CD4-positive, alpha-beta T cell treated with Interleukin-10 for 1 hour (primary cell): ENCODE measurements around the gene SYCN.

ENCODE experiments used
- DNase-seq: peaks from one replicate; pipeline ENCODE4 v3.0.0-alpha.2; 2020

Gene SYCN

DNA sequence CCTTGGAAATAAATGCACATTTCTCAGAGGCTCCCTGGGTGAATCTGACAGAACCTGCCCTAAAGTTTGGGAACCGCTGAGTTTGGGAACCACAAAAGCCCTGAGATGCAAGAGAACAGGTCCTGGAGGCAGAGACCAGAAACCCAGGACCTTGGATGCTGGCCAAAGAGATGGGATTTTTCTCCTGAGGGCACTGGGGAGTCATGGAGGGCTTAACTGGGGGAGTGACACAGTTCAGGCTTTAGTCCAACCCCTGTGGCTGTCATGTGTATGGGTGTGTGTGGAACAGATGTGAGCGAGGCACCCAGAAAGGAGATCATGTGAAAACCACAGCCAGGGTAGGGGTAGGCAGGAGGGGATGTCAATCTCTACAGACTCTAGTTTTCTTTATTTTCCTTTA is 11.2 kb downstream of the SYCN start:
- DNase-seq = no peak

DNA sequence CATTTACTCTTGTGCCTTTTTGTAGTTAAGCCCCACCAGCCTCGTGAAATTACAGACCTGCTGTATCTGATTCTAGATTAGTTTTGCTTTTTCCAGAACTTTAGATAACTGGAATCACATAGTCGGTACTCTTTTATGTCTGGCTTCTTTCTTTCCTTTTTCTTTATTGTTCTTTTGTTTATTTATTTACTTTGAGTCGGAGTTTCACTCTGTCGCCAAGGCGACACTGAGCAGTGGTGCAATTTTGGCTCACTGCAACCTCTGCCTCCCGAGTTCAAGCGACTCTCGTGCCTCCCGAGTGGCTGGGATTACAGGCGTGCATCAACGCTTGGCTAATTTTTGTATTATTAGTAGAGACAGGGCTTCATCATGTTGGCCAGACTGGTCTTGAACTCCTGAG is 13.3 kb downstream of the SYCN start:
- no peak for DNase-seq

DNA sequence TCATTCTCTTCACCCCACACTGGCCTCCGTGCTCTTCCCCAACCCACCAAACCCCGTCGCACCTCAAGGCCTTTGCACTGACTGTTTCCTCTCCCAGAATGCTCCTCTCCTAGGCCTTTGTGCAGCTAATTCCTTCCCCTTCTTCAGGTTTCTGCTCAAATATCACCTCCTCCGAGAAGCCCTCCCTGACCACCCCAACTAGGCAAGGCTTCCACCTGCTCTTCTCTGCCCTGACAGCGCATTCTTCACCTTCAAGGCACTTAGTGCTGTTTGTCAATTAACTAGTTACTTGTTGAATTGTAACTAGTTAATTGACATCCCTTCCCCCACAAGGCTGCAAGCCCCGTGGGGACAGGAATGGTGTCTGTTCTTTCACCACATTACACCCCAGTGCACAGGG is 15.1 kb downstream of the SYCN start:
- no peak for DNase-seq

DNA sequence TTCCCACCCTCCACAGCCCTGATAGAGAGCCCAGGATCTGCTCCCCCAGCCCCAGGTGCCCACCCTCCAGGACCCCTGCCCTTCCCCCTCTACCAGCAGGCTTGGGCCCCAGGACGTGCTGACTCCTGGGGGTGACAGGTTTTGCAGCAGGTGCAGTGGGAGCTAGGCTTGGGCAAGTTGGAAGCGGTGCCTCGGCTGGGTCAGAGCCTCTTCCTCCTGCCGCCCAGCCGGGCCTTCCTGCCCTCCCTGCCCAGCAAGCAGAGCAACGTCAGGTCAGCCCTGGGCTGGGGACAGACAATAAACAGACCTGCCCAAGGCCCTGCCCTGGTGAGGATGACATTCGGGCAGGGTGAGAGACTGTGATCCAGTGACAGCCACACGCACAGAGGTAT is 16.5 kb downstream of the SYCN start:
- no peak for DNase-seq

DNA sequence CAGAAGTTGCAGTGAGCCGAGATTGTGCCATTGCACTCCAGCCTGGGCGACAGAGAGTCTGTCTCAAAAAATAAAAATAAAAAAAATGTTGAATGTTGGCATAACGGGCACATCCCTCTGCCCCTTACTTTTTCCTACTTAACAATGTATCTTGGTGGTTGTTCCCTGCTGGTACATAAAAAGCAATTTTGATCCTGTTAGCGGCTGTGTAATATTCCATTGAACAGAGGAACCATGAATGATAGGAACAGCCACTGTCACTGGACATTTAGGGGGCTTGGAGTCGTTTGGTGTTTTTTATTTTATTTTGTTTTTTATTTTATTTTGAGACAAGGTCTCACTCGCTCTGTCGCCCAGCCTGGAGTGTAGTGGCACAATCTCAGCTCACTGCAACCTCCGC is 17.7 kb downstream of the SYCN start:
- no peak for DNase-seq

DNA sequence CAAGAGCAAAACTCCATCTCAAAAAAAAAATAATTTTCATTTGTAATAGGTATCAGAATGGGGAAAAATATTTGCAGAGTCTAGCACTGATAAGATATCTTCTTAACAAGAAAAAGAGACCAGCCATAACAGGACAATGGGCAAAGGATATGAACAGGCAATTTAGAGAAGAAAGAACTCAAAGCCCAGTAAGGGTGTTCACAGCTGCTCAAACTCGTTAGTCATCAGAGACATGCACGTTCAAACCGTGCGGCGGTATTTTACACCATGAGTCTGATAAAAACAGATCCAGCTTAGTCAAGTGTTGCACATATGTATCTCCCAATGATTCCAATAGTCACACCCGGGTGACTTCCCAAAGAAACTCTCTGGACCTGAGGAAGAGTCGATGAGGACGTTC is 21.0 kb downstream of the SYCN start:
- no peak for DNase-seq

DNA sequence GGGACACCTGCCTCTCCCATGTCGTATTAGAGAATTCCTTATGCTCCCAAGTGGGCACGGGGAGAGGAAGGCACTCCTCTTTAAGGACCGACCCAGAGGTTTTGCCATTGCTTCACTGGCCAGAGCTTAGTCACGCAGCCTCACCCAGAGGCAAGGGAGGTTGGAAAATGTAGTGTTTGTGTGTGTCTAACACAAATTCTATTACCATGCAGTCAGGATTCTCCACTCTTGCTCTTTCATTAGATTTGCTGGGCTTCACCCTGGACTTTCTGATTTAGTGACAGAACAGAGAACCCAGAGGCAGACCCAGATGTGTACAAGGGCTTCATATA is 21.9 kb downstream of the SYCN start:
- DNase-seq = no peak

DNA sequence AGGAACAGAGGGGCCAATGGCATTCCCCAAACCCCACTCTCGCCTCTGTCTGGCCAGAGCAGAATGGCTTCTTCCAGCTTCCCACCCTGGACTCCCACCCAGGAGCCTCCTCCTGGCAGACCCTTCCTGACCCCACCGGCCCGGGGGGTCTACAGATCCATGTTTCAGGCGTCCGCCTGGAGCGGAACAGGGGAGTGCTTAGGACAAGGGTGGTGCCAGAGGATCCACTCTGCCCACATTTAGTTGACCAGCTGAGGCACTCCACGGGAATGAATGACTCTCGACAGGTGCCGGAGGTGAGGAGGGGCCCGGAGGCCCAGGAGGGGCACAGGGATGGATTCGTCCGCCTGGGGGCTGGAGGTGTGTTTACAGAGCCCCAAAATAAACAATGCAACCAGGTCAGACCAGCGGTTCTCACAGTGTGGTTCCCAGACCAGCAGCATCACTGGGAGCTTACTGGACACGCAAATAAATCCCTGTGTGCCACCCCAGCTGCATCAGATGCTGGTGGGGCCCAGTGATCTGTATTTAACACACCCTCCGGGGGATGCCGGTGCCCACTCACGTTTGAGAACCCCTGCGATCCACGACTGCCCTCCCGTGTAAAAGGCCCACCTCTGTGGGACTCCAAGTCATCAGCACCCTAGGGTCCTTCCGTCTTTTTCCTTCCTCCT is 22.4 kb downstream of the SYCN start:
- DNase-seq = no peak

DNA sequence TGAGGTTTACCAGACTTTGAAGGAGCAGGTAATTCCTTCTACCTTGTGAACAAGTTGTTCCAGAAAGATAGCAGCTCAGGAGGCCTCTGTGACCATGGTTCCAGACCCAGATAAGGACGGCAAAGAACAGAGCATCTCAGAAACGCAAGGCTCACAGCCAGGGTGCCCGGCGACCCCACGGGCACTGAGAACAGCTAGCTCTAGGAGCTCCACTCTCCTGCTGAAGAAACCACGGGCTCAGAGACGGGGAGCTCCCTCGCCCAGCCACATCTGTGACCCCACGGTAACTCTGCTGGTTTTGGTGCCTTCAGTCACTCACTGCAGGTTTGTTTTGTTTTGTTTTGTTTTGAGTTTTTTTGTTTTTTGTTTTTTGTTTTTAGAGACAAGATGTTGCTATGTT is 23.3 kb downstream of the SYCN start:
- DNase-seq = no peak

DNA sequence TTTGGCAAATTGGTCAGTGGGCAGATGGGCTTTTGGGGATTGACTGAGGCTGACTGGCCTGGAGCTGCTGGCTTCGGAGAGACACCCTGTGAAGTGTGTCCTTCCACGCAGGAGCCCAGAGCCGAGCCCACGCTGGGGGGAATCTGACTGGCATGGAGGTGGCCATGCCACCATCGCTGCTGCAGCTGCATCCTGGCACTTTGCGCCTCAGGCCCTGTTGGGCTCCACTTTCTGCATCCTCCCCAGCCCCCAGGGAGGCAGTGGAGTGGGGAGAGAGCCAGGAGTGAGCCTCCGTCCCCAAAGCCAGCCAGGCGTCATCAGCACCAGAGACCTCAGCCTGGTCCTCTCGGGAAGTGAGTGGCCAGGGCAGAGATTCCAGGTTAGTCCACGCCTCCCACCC is 24.3 kb downstream of the SYCN start:
- DNase-seq = no peak

DNA sequence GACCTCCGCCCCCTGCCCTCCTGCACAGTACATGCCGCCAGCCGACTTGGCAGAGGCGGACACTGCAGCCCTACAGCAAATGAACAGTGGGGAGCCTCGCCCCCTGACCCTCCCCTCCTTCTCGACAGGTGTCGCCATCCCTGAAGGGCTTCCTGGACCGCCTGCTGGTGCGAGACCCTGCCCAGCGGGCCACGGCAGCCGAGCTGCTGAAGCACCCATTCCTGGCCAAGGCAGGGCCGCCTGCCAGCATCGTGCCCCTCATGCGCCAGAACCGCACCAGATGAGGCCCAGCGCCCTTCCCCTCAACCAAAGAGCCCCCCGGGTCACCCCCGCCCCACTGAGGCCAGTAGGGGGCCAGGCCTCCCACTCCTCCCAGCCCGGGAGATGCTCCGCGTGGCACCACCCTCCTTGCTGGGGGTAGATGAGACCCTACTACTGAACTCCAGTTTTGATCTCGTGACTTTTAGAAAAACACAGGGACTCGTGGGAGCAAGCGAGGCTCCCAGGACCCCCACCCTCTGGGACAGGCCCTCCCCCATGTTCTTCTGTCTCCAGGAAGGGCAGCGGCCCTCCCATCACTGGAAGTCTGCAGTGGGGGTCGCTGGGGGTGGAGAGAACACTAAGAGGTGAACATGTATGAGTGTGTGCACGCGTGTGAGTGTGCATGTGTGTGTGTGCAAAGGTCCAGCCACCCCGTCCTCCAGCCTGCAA is 25.6 kb downstream of the SYCN start:
- DNase-seq = no peak

DNA sequence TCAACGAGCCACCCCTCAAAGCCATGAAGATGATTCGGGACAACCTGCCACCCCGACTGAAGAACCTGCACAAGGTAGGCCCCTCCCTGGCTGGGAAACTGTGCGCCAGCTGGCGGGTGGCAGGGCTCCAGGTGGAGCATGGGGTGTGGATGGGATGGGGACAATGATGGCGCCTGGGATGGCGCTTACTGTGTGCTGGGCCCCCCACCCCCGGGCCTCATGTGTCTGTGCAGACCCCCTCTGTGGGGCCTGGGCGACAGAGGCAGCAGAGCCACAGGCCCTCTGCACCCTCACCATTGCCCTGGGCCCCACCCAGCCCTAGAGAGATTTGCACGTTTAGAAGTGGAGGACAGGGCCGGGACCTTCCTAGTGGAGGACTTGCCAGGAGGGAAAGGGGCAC is 26.3 kb downstream of the SYCN start:
- no peak for DNase-seq

DNA sequence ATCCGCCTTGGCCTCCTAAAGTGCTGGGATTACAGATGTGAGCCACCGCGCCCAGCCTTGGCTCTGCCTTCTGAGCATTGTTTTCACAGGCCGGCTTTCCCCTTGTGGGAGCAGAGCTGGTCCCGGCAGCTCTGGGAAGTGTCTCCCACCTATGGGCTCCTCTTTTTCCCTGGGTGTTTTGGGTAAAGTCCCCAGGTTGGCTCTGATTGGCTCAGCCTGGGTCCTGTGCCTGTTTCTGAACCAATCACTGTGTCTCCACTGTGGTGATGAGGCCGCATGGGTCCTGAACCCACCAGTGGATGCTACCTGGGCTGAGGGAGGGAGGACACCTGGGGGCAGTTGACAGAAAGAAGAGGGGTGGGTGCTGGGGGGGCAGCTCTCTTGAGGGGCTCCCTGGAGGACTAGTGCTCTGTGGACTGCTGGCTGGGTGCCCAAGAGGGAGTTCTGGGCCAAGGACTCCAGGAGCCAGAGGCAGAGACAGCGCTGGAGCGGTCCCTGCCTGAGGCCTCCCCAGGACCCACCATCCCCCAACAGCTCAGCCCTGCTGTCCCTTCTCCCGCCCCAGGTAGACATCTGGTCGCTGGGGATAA is 26.9 kb downstream of the SYCN start:
- DNase-seq = no peak

DNA sequence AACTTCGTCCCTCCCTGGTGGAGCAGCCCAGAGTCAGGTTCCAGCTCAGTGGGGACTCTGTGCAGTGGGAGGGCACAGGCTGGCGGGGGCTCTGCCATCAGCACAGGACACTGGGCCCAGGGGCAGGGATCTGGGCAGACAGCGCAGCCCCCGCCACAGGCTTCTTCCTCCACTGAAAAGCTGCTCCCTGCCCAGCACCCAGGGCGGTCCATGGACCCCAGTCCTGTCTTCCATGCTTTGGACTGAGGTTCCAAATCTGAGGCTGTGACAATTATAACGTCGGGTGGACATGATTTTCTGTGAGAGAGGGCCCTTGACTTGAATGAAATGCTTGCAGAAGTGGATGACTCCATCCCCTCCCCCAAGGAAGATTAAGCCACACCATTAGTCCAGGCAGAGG is 28.5 kb downstream of the SYCN start:
- DNase-seq = no peak

DNA sequence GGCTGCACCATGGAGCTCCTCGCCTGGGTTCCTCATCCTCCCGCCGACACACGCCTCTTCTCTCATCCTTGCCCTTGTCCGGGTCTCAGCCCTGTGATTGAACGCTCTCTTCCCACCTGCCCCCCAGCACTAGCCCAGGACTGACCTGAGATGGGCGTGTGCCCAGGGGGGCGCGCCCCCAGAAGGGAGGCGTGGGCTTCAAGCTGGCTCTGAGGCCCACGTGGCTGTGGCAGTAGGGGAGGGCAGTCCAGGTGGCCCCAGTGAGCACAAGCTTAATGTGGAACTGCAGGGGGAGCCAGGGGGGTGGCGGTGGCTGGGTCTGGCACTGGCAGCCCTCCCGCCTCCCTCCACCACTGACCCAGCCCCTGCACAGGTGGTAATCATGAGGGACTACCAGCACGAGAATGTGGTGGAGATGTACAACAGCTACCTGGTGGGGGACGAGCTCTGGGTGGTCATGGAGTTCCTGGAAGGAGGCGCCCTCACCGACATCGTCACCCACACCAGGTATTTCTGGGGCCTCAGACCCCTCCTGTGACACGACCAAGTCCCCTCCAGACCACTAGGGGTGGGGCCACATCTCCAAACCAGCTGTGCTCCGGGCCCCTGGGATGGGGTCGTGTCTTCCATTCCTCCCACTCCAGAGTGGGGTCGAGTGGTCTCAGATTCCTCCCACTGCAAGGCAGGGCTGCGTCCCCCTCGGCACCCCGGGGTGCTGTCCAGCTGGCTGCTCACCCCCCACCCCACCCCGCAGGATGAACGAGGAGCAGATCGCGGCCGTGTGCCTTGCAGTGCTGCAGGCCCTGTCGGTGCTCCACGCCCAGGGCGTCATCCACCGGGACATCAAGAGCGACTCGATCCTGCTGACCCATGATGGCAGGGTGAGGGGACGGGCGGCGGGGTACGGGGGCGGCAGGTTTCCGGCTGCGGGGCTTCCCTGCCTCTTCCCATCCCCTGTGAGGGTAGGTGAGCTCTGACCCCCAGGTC is 29.2 kb downstream of the SYCN start:
- DNase-seq = no peak

DNA sequence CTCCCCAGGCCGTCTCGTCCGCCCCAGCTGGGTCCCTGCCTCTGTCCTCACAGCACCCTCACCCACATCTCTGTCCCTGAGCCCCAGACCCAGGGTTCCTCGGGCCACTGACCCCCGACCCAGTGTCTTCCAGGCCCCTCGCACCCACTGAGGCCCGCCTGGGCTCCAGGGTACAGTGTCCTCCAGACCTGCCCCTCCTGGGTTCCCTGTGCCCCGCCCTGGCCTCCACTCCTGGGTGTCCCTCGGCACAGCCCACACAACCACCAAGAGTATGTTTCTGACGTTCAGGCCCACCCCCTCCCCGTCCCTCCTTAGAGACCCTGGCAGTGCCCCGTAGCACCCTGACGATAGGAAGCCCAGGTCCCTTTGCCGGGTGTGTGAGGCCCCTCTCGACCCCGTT is 29.9 kb downstream of the SYCN start:
- no peak for DNase-seq

DNA sequence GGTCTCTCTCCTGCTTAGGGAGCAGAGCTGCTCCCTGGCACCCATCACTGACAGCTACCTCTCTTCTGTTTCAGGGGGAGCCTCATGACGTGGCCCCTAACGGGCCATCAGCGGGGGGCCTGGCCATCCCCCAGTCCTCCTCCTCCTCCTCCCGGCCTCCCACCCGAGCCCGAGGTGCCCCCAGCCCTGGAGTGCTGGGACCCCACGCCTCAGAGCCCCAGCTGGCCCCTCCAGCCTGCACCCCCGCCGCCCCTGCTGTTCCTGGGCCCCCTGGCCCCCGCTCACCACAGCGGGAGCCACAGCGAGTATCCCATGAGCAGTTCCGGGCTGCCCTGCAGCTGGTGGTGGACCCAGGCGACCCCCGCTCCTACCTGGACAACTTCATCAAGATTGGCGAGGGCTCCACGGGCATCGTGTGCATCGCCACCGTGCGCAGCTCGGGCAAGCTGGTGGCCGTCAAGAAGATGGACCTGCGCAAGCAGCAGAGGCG is 30.5 kb downstream of the SYCN start:
- no peak for DNase-seq

DNA sequence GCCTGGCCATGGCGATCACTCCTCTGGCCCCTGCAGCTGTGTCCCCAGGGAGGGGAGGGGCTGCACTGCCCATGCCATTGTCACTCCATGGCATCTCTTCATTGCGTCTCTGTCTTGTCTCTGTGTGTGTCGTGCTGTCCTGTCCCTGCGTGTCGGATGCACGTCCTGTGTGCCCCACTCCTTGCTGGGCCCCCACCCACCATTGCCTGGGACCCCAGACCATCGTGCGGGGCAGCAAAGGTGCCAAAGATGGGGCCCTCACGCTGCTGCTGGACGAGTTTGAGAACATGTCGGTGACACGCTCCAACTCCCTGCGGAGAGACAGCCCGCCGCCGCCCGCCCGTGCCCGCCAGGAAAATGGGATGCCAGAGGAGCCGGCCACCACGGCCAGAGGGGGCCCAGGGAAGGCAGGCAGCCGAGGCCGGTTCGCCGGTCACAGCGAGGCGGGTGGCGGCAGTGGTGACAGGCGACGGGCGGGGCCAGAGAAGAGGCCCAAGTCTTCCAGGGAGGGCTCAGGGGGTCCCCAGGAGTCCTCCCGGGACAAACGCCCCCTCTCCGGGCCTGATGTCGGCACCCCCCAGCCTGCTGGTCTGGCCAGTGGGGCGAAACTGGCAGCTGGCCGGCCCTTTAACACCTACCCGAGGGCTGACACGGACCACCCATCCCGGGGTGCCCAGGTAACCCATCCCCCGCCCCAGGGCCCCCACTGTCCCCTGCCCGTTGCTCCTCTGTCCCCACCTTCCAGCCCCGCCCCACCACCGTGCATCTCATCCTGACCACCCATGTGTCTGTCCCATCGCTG is 31.2 kb downstream of the SYCN start:
- DNase-seq = no peak

DNA sequence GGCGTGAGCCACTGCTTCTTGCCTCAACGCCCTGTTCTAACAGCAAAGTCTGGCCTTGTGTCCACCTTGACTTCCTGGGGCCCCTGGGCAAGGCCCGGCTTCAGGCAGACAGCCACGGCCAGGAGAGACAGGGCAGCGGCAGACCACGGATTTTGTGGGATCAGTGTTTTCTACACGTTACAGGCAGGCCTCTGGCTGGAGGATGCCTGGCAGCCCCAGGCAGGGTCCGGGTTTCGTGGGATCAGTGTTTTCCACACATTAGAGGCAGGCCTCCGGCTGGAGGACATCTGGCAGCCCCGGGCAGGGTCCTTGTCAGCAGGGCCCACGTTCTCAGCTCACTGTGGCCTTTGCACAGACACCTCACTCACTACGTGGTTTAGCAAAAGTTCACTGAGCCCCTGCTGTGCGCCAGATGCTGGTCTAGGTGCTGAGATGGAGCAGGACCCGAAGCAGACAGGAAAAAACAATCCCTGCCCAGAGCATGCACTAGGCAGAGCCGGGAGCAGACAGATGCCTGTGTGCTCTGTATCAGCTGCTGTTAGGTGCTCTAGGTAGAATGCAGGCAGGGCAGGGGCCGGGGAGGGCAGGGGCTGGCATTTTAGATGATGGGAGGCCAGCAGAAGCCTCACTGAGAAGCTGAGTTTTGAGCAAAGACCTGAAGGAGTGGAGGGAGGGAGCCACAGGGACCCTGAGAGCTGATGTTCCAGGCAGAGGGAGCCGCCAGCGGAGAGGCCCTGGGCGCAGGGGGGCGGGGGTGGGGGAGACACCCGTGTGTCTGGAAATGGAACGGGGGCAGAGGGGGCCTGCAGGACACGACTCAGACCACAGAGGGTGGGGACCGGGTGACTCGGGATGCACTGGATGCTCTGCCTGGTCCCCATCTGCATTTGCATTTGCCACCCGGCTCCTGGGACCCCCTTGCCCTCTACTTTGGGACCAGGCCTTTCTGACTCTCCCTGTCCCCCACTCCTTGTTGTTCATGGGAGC is 32.3 kb downstream of the SYCN start:
- no peak for DNase-seq

DNA sequence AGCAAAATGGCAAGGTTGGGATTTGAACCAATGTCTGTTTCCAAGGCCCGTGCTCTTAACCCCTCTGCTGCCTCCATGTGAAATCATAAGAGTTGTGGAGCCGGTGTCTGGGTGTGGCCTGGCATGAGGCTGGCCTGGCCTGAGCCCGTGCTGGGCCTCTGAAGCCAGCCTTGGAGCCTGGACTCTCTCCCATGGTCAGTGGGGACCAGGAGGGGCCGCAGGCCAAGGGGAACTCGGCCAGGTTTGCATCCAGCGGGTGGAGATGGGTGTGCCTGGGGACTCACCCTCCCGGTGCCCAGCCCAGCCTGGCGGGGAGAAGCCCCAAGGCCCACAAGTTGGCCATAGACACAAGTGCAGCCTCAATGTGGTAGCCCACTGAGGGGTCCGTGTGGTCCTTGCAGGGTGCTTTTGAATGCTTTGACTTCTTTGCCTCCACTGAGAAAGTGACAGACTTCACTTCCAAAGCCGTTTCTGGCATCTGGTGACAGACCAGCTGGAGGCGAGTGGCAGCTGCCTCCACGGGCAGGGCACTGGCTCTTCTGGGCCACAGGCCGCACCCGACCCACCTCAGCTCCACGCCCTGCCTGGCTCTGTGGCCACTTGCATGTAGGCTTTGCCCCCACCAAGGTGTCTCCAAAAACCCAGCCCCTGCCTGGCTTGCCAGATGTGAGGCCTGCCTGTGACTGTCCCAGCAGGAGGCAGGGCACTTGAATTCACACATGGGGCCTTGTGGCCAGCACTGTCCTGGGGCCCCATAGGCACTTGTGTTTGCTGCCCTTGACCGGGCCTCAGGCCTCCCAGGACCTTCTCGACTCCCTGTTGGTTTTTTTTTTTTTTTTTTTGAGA is 33.5 kb downstream of the SYCN start:
- DNase-seq = no peak
